ENCODE measurements around the gene C16orf89. TPM values are rescaled to one million over a fixed set of nuclear protein-coding genes. Genes with fewer than 3 reads are reported as not detected.
"Not testable (repeated sequence)": the region's sequence is repeated elsewhere in the genome, so short reads cannot be mapped to it uniquely, and the experiment has no call there.

Gene C16orf89, protein sequence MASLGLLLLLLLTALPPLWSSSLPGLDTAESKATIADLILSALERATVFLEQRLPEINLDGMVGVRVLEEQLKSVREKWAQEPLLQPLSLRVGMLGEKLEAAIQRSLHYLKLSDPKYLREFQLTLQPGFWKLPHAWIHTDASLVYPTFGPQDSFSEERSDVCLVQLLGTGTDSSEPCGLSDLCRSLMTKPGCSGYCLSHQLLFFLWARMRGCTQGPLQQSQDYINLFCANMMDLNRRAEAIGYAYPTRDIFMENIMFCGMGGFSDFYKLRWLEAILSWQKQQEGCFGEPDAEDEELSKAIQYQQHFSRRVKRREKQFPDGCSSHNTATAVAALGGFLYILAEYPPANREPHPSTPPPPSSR
- total RNA-seq (2021) (not detected in 2 replicates), Bru-seq, nascent RNA (percentile 6 among the genes with signal in this experiment), BruChase-seq, experiment 1, labeled RNA remaining after a 2-hour chase (not detected), BruChase-seq, experiment 2, labeled RNA remaining after a 6-hour chase (not detected)
- long read RNA-seq = 0 reads

DNA sequence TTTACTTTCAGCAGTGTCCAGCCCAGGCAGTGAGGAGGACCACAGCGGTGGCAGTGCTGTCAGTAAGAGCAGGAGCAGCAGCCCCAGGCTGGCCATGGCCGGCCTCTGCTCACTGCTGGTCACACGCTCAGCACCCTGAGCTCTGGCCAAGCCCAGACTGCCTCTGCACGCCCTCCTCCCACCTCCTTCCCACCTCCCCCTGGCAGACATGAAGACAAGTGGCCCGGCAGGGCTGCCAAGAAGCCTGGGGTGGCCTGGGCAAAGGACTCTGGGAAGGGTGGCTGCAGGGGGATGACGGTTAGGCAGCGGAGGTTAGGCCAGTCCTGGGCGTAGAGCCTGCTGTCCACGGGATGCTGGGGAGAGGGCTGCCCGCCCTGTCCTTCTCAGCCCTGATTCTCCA lies at the start of gene C16orf89:
C16orf89 (minus strand) TSS at position 144 of the 400 bp plus-strand sequence; CDS start at position 96, 48 bp downstream.
- no peak for TF ChIP-seq EZH2 (IDR thresholded peaks at IDR 0.05; ENCODE audit: low read depth)
- TF ChIP-seq, protein P1, sequence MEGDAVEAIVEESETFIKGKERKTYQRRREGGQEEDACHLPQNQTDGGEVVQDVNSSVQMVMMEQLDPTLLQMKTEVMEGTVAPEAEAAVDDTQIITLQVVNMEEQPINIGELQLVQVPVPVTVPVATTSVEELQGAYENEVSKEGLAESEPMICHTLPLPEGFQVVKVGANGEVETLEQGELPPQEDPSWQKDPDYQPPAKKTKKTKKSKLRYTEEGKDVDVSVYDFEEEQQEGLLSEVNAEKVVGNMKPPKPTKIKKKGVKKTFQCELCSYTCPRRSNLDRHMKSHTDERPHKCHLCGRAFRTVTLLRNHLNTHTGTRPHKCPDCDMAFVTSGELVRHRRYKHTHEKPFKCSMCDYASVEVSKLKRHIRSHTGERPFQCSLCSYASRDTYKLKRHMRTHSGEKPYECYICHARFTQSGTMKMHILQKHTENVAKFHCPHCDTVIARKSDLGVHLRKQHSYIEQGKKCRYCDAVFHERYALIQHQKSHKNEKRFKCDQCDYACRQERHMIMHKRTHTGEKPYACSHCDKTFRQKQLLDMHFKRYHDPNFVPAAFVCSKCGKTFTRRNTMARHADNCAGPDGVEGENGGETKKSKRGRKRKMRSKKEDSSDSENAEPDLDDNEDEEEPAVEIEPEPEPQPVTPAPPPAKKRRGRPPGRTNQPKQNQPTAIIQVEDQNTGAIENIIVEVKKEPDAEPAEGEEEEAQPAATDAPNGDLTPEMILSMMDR (conservative IDR thresholded peaks at IDR 0.05) = no peak
- Histone ChIP-seq H3K4me3 (no peak within 1 kb of the TSS), H3K4me1 (replicated peaks; ENCODE audit: insufficient read depth) (no peaks in the 10 kb centered on the region), H3K36me3 (ENCODE audit: low read depth) (no peaks in the 10 kb centered on the region), H3F3A (ENCODE audit: insufficient read depth, low read depth) (no peaks in the 10 kb centered on the region; the same call in 1 of the 2 replicates), H3K9me2 (ENCODE audit: insufficient read depth) (no peaks in the 10 kb centered on the region), H2AFZ (no peak within 1 kb of the TSS), H3K27ac (no peak within 1 kb of the TSS), H3K27me3 (ENCODE audit: insufficient read depth, low read depth) (peaks cover 55% of the 10 kb centered on the region), H3K9me3 (ENCODE audit: insufficient read depth, low read depth) (no peaks in the 10 kb centered on the region), H3K79me2 (ENCODE audit: low read depth) (no peaks in the 10 kb centered on the region), H3K4me2 (no peak within 1 kb of the TSS), H4K20me1 (ENCODE audit: insufficient read depth) (no peaks in the 10 kb centered on the region; the same call in 1 of the 2 replicates)
- intact Hi-C loops (cut with micrococcal nuclease; ENCODE audit: unreplicated experiment) = no loop called here
- no peak for DNase-seq
- ChIA-PET POLR2A (ENCODE audit: unreplicated experiment) (no interaction called here), CTCF (interaction anchor here (0.6 kb wide), 1 partner anchor 331 kb away, joined by 3 read pairs; the partner anchor contains the start of gene DNAAF8)
- no TSS peak for BruUV-seq (replicated peaks)

DNA sequence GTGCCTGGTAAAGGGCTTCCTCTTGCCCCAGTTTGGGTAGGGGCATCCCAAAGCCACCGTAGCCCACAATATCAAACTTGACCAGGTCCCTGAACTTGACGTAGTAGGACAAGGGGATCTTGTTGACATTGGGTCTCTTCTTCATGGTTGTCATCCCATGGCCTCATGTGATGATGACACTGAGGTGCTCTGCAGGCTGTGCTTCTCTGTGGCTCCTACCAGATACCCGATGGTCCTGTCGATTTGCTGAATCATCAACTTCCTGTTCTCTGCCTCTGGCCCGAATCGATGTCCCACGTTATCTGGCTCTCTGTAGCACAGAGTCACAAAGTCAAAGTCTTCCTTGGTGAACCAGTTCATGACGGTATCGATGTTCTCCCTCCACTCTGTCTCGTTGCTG lies 45.2 kb upstream of the C16orf89 start:
- H3K9me3 ChIP-seq (ENCODE audit: insufficient read depth, low read depth); H3K4me2 ChIP-seq; intact Hi-C loops (cut with micrococcal nuclease; ENCODE audit: unreplicated experiment); H3K36me3 ChIP-seq (ENCODE audit: low read depth); BruUV-seq (replicated peaks); DNase-seq; H3K27ac ChIP-seq; POLR2A ChIA-PET (ENCODE audit: unreplicated experiment); H3F3A ChIP-seq (ENCODE audit: insufficient read depth, low read depth); H4K20me1 ChIP-seq (ENCODE audit: insufficient read depth); CTCF ChIA-PET; H3K9me2 ChIP-seq (ENCODE audit: insufficient read depth); H3K79me2 ChIP-seq (ENCODE audit: low read depth); H2AFZ ChIP-seq; H3K4me3 ChIP-seq; H3K4me1 ChIP-seq (replicated peaks; ENCODE audit: insufficient read depth): not testable (repeated sequence)
- H3K27me3 ChIP-seq (ENCODE audit: insufficient read depth, low read depth) = peaks cover 56% of the 10 kb centered on the region

DNA sequence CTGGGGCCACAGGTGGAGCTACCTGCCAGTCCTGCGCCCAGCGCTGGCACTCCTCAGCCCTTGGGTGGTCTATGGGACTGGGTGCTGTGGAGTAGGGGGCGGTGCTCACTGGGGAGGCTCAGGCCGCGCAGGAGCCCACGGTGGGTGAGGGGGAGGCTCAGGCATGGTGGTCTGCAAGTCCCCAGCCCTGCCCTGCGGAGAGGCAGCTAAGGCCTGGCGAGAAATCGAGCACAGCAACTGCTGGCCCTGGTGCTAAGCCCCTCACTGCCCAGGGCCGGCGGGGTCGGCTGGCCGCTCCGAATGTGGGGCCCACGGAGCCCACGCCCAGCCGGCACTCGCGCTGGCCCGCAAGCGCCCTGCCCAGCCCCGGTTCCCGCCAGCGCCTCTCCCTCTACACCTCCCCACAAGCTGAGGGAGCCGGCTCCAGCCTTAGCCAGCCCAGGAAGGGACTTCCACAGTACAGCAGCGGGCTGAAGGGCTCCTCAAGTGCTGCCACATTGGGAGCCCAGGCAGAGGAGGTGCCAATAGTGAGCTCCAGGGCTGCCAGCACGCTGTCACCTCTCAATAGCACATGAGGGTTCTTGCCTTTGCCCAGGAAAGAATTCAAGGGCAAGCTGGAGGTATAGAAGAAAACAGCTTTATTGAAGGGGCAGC lies 42.9 kb upstream of the C16orf89 start:
- Histone ChIP-seq H3K4me2 (no peak overlapping the region), H3F3A (ENCODE audit: insufficient read depth, low read depth) (no peaks in the 10 kb centered on the region), H3K9me2 (ENCODE audit: insufficient read depth) (no peaks in the 10 kb centered on the region), H2AFZ (no peak overlapping the region), H3K79me2 (ENCODE audit: low read depth) (no peaks in the 10 kb centered on the region), H4K20me1 (ENCODE audit: insufficient read depth) (no peaks in the 10 kb centered on the region), H3K4me1 (replicated peaks; ENCODE audit: insufficient read depth) (no peaks in the 10 kb centered on the region), H3K36me3 (ENCODE audit: low read depth) (no peaks in the 10 kb centered on the region), H3K9me3 (ENCODE audit: insufficient read depth, low read depth) (no peaks in the 10 kb centered on the region), H3K4me3 (no peak overlapping the region), H3K27ac (no peak overlapping the region), H3K27me3 (ENCODE audit: insufficient read depth, low read depth) (peaks cover 46% of the 10 kb centered on the region)
- BruUV-seq (replicated peaks) = no TSS peak
- CTCF ChIA-PET = interaction anchor here (0.6 kb wide), 1 partner anchor 392 kb away, joined by 3 read pairs; no protein-coding TSS in a partner anchor
- TF ChIP-seq EZH2 (IDR thresholded peaks at IDR 0.05; ENCODE audit: low read depth) = no peak
- TF ChIP-seq, protein P1 (conservative IDR thresholded peaks at IDR 0.05) = no peak
- intact Hi-C loops (cut with micrococcal nuclease; ENCODE audit: unreplicated experiment) = loop anchor here (10.0 kb wide), 1 partner anchor 1536 kb away; no protein-coding TSS in a partner anchor
- POLR2A ChIA-PET (ENCODE audit: unreplicated experiment) = no interaction called here
- DNase-seq = no peak

DNA sequence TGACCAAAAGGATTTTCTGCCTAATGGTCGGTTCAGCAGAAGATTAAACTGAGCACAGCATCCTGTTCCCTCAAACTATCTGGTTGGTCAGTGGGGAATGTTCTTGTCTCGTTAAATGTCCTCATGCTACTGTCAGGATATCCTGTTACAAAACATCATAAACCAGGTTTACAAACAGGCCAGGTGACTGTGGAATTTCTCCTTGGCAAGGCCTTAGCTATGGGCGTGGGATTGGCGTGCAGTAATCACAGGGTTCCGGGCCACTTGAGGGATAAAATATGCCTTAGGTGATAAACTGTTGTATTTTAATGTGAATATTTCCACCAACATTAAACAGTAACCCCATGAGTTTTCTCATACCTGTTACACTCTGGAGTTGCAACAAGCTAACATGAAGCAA lies 39.3 kb upstream of the C16orf89 start:
- H3F3A ChIP-seq (ENCODE audit: insufficient read depth, low read depth); CTCF ChIA-PET; BruUV-seq (replicated peaks); H3K4me1 ChIP-seq (replicated peaks; ENCODE audit: insufficient read depth); H3K79me2 ChIP-seq (ENCODE audit: low read depth); H3K9me2 ChIP-seq (ENCODE audit: insufficient read depth); H3K4me3 ChIP-seq; H3K4me2 ChIP-seq; H3K27ac ChIP-seq; POLR2A ChIA-PET (ENCODE audit: unreplicated experiment); H2AFZ ChIP-seq; H3K36me3 ChIP-seq (ENCODE audit: low read depth); H4K20me1 ChIP-seq (ENCODE audit: insufficient read depth); H3K9me3 ChIP-seq (ENCODE audit: insufficient read depth, low read depth): not testable (repeated sequence)
- DNase-seq = peak in 1 of 2 experiments; percentile 51
- peaks cover 39% of the 10 kb centered on the region for H3K27me3 ChIP-seq (ENCODE audit: insufficient read depth, low read depth)
- intact Hi-C loops (cut with micrococcal nuclease; ENCODE audit: unreplicated experiment) = loop anchor here (10.0 kb wide), 1 partner anchor 1540 kb away; no protein-coding TSS in a partner anchor

DNA sequence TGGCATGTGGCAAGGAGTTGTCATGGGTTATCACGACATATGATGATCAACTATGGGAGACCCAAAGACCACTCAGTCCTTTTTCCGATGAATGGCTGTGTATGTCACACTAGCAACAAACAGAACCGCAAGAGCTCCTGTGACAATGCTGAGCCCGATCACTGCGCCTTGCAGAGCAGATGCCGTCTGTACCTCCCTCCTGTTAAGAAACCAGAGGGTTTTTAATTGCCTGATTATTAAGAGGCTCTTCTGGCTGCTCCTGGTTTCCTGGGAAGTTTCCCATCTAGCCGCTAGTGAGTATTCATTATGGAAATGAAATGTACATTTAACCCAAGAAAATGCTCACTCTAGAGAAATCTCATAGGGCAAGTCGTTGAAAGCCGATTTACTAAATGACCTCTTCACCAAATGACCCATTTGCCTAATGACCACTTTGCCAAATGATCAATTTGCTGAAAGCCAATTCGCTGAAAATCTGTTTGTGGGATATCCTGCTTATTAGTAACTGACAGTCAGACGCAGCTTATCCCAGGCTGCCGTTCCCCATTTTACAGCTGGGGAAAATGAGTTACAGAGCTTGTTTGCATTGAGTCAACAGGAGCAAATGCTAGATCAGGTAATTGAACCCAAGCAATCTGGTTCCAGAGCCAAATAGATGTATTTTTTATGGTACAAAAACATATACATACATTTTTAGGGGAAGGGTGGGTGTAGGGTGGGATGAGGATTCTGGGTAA lies 37.7 kb upstream of the C16orf89 start:
- DNase-seq; H3K9me2 ChIP-seq (ENCODE audit: insufficient read depth); H3K4me3 ChIP-seq; H3F3A ChIP-seq (ENCODE audit: insufficient read depth, low read depth); BruUV-seq (replicated peaks); H3K36me3 ChIP-seq (ENCODE audit: low read depth); H3K9me3 ChIP-seq (ENCODE audit: insufficient read depth, low read depth); H2AFZ ChIP-seq; H4K20me1 ChIP-seq (ENCODE audit: insufficient read depth); H3K27ac ChIP-seq; H3K4me1 ChIP-seq (replicated peaks; ENCODE audit: insufficient read depth); POLR2A ChIA-PET (ENCODE audit: unreplicated experiment); CTCF ChIA-PET; H3K4me2 ChIP-seq; H3K79me2 ChIP-seq (ENCODE audit: low read depth): not testable (repeated sequence)
- intact Hi-C loops (cut with micrococcal nuclease; ENCODE audit: unreplicated experiment) = loop anchor here (10.0 kb wide), 1 partner anchor 1541 kb away; no protein-coding TSS in a partner anchor
- peaks cover 26% of the 10 kb centered on the region for H3K27me3 ChIP-seq (ENCODE audit: insufficient read depth, low read depth)

Measured in PC-9 (cell line).